Muscle of back (tissue), 13 donors: ENCODE data around the gene CHMP4B. TPM values are rescaled to one million over a fixed set of nuclear protein-coding genes. Genes with fewer than 3 reads are reported as not detected.

Experiments used
- DNase-seq, 3 donors: peaks; one replicate each; pipeline versions ENCODE4 v3.0.0 to v3.0.0-alpha.2; 2013
- long read RNA-seq, 9 donors: transcript quantifications; one replicate each; lab custom pipeline, GENCODE V29; 2026
- polyA plus RNA-seq, 10 donors: library from polyadenylated mRNA; unstranded; fragments of 120-200 nt; gene quantifications; one replicate each; pipeline ENCODE4 v1.2.1, GENCODE V29; 2013; ENCODE audit not compliant: insufficient read length in 10 of 10

CHMP4B gene, protein sequence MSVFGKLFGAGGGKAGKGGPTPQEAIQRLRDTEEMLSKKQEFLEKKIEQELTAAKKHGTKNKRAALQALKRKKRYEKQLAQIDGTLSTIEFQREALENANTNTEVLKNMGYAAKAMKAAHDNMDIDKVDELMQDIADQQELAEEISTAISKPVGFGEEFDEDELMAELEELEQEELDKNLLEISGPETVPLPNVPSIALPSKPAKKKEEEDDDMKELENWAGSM
- 10 to 100 TPM; 60.4 to 75.0 (median 66.7) TPM for polyA plus RNA-seq
- long read RNA-seq, donor 1, transcript CHMP4B-201 (5 exons, 1,646 nt) = major isoform, 27 of 34 reads
- long read RNA-seq, donor 1, partial matches to known transcripts = 7 of 34 reads
- long read RNA-seq, donor 1, other reads (novel, unspliced or antisense) = 0 of 34 reads
- long read RNA-seq, donor 2, transcript CHMP4B-201 (5 exons, 1,646 nt) = major isoform, 28 of 34 reads
- long read RNA-seq, donor 2, partial matches to known transcripts = 6 of 34 reads
- long read RNA-seq, donor 2, other reads (novel, unspliced or antisense) = 0 of 34 reads
- long read RNA-seq, donor 3 = 0 reads
- long read RNA-seq, donor 4, transcript CHMP4B-201 (5 exons, 1,646 nt) = major isoform, 25 of 25 reads
- long read RNA-seq, donor 4, partial matches to known transcripts = 0 of 25 reads
- long read RNA-seq, donor 4, other reads (novel, unspliced or antisense) = 0 of 25 reads
- long read RNA-seq, donor 5, transcript CHMP4B-201 (5 exons, 1,646 nt) = major isoform, 35 of 57 reads
- long read RNA-seq, donor 5, partial matches to known transcripts = 22 of 57 reads
- long read RNA-seq, donor 5, other reads (novel, unspliced or antisense) = 0 of 57 reads
- long read RNA-seq, donor 6, transcript CHMP4B-201 (5 exons, 1,646 nt) = major isoform, 36 of 57 reads
- long read RNA-seq, donor 6, partial matches to known transcripts = 21 of 57 reads
- long read RNA-seq, donor 6, other reads (novel, unspliced or antisense) = 0 of 57 reads
- long read RNA-seq, donor 7, transcript CHMP4B-201 (5 exons, 1,646 nt) = major isoform, 22 of 22 reads
- long read RNA-seq, donor 7, partial matches to known transcripts = 0 of 22 reads
- long read RNA-seq, donor 7, other reads (novel, unspliced or antisense) = 0 of 22 reads
- long read RNA-seq, donor 8, transcript CHMP4B-201 (5 exons, 1,646 nt) = major isoform, 23 of 23 reads
- long read RNA-seq, donor 8, partial matches to known transcripts = 0 of 23 reads
- long read RNA-seq, donor 8, other reads (novel, unspliced or antisense) = 0 of 23 reads
- long read RNA-seq, donor 9, partial matches to known transcripts = 0 of 3 reads
- long read RNA-seq, donor 9, other reads (novel, unspliced or antisense) = 0 of 3 reads

DNA sequence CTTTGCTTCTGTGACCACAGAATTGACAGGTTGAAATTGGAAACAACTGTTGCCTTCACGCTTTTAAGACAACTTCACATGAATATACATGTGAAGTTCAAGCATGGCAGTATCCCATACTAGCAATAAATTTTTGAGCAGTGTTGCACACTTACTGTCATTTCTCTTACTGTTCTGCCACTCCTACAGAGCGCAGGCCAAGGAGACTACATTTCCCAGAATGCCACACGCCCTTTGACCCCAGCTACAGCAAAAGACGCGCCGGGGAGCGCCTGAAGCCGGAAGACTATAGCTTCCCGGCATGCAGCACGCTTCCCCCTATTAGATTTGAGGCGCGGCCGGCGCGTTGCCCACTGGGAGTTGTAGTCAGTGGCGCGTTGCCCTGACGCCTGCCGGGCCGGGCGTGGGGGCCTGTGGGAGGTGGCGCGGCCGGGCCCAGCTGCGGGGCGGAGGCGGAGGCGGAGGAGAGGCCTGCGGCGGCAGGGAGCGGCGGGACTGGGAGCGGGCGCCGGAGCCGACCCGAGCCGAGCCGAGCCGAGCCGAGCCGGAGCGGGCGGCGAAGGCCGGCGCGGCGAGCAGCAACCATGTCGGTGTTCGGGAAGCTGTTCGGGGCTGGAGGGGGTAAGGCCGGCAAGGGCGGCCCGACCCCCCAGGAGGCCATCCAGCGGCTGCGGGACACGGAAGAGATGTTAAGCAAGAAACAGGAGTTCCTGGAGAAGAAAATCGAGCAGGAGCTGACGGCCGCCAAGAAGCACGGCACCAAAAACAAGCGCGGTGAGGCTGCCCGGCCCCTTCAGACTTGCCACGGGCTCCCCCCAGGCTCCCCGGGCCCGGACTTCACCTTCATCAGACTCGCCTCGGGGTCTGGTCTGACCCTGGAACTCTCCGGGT lies at the start of gene CHMP4B:
Gene CHMP4B, plus strand, starts transcription at position 464 of the 891 bp plus-strand sequence. Its CDS starts 121 bp downstream, at position 585.
- peak; percentile 99 to 100 (median 99) for DNase-seq

DNA sequence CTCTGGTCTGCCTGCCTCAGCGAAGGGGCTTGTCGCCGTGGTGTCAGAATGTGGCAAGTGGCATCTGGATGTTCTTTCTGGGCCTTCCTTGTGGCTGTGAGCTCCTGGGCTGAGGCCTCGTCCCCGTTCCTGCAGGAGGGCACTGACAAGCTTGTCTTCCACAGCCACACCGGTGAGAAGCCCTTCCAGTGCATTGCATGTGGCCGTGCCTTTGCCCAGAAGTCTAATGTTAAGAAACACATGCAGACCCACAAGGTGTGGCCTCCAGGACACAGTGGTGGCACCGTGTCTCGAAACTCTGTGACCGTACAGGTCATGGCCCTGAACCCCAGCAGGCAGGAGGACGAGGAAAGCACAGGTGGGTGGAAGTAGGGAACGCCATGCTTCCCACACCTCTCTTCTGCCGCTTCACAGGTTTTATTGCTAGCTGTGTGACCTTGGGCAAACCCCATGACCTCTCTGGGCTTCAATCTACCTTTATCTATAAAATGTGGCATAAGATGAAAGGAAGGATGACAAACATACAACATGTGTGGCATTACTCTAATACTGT lies 49.4 kb upstream of the CHMP4B start:
- DNase-seq = no peak

DNA sequence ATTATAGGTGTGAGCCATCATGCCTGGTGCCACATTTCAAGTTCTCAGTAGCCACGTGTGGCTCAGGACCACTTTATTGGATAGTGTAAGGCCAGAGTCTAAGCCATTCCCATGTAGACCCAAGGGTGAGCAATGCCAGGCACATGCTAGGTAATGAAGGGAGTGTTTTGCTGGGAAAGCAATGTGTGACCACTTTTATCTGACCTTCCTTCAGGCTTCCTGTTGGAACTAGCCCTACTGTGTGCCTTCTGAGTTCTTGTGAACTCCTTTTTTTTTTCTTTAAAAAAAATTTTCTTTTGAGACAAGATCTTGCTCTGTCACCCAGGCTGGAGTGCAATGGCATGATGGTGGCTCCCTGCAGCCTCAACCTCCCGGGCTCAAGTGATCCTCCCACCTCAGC lies 46.0 kb upstream of the CHMP4B start:
- DNase-seq = no peak

DNA sequence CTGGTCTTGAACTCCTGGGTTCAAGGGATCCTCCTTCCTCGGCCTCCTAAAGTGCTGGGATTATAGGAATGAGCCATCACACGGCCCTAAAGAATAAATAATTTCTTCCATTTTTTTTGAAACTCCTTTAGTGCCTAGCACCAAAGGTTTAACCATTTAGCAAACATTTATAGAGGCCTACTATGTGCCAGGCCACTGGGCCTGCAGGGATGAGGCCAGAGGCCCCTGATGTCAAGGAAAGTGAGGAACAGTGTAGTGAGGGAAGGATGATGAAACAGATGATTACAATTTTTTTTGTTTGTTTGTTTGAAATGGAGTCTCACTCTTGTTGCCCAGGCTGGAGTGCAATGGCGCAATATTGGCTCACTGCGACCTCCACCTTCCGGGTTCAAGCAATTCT lies 45.6 kb upstream of the CHMP4B start:
- DNase-seq = no peak

DNA sequence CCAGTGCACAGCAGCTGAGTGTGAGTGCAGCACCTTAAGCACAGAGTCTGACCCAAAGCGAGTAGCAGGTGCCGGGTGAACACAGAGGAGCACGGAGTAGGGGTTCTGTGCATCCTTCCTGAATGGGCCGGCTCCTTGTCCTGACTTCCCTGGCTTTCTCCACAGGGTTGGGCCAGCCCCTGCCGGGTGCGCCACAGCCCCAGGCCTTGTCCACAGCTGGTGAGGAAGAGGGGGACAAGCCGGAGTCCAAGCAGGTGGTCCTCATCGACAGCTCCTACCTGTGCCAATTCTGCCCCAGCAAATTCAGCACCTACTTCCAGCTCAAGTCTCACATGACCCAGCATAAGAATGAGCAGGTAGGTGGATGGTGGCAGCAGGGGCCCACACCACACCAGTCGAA lies 44.5 kb upstream of the CHMP4B start:
- no peak for DNase-seq

DNA sequence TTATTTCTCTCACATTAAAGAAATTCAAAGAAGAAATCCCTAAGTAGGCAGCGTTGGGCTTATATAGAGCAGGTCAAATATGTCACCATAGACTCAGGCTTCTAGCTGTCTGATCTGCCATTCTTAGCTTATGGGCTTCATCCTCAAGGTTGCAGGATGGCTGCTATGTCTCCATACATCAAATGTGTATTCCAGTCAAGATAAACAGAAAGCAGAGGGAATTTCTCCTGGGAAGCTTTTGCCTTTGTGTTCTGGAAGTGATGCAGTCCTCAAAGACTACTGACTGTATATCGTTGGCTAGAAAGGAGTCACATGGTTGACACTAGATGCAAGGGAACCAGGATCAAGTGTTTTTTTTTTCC lies 43.4 kb upstream of the CHMP4B start:
- DNase-seq = no peak

DNA sequence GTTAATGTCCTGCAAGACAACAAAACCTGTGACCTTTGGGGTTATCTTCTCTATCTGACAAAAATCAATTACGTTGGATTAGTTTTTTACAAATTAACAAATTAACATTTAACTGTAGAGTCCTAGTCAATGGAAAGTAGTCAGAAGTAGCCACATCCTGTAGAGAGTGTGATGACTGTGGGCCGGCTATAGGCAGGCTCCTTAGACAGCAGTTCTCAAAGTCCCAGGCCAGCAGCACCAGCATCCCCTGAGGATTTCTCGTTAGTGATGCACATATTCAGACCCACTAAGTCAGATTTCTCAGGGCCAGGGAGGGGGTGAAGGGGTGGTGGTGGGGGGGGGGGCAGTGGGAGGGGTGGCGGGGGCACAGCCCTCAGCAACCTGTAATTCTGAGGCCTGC lies 42.1 kb upstream of the CHMP4B start:
- no peak for DNase-seq

DNA sequence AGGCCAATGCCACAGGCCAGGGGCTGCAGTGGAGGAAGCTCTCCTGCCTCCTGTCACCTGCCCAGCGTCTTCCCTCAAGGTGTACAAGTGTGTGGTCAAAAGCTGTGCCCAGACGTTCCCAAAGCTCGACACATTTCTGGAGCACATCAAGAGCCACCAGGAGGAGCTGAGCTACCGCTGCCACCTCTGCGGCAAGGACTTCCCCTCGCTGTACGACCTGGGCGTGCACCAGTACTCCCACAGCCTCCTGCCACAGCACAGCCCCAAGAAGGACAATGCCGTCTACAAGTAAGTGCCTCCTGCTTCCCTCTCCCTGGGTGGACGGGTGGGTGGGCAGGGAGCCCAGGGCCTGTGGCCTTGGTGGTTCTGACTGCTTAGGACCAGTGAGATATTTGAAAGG lies 41.1 kb upstream of the CHMP4B start:
- no peak for DNase-seq

DNA sequence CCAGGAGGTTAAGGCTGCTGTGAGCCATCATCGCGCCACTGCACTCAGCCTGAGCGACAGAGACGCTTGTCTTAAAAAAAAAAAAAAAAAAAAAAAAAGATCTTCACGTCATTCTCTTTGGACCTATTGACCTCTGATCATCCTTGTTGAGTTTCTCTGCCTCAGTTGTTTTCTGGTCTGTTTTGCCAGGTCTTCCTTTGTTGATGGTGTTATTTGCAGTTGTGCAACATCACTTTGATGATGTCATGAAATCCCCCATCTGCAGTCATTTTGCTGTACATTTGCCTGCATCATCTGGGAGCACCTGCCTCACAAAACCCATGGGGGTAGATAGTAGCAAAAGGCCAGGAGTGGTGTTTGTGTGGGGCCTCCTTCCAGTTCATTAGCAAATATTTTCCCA lies 39.2 kb upstream of the CHMP4B start:
- DNase-seq = no peak

DNA sequence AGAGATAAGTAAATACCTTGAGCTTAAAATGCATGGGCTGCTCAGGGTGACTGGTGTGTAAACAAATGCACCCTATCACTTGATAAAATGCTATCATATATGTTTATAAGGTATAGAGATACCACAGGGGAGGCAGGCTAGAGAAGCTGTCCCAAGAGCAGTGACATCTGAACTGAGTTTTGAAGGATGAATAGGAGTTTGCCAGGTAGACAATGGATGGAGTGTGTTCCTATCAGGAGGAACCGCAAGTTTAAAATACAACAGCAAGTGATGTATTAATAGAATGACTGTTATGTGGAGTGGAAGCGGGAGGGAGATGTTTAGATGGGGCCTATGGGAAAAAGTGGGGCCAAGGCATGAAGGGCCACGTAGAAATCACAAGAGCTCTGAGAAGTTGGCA lies 38.7 kb upstream of the CHMP4B start:
- DNase-seq = no peak

DNA sequence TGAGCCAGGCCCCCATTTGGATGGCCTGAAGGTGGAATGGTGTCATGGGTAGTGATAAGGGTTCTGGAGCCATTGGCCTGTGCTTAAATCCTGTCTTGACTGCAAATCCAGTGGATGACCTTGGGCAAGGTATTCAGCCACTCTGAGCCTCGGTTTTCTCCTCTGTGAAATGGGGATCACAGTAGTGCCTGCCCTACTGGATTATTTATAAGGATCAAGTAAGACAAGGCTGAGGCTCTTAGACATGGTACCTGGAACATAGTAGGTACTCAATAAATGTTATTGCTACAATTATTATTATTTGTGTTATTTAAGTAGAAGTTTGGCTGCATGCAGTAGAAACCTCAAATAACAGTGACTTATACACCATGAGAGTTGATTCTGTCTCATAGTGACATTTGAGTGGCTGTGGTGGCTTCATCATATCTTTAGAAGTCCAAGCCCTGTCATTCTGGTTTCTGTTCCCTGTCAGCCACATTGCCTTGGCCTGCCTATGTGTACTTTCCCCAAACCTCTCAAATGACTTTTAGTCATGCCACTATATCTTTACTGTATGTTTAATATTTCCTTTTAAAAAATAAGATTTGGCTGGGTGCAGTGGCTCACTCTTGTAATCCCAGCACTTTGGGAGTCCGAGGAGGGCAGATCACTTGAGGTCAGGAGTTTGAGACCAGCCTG lies 37.6 kb upstream of the CHMP4B start:
- no peak for DNase-seq

DNA sequence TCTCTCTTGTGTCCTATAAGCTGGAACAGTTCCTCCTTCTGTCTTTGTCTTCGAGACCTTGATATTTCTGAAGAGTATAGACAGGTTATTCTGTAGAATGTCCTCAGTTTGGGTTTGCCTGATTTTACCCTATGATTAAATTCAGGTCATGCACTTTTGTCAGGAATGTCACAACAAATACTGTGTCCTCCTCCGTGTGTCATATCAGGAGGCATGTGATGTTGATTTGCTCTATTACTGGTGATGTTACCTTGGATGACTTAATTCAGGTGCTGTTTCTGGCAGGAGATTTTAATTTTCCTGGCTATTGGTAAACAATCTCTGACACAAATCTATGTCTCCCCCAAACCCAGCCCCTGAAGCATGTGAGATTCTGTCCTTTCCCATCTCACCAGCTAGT lies 33.3 kb upstream of the CHMP4B start:
- DNase-seq = no peak

DNA sequence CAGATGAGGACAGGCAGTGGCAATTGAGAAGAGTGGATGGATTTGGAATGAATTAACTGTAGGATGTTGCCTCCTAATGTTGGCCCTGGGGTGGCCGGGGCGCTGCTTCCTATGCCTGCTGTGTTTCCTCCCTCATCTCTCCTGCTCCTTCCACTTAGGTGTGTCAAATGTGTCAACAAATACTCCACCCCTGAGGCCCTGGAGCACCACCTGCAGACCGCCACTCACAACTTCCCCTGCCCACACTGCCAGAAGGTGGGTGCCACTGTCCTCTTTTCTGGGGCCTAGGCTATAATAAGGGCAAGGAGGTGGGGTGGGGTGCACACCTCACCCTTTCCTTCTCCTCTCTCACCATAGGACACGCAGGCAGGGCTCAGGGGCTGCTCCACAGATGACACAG lies 30.0 kb upstream of the CHMP4B start:
- no peak for DNase-seq

DNA sequence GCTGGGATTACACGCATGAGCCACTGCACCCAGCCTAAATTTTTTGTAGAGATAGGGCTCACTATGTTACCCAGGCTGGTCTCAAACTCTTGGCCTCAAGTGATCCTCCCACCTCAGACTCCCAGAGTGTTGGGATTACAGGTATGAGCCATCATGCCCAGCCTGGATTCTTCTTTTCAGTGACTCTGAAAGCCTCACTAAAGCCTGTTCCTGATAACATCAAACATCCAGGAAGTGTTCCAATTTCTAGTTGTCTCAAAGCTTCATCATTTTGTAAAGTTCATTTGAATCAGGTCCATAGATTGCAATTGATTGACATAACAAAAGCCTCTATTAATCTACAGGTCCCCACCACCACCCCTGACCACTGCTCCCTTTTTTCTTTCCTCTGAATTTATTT lies 29.2 kb upstream of the CHMP4B start:
- no peak for DNase-seq

DNA sequence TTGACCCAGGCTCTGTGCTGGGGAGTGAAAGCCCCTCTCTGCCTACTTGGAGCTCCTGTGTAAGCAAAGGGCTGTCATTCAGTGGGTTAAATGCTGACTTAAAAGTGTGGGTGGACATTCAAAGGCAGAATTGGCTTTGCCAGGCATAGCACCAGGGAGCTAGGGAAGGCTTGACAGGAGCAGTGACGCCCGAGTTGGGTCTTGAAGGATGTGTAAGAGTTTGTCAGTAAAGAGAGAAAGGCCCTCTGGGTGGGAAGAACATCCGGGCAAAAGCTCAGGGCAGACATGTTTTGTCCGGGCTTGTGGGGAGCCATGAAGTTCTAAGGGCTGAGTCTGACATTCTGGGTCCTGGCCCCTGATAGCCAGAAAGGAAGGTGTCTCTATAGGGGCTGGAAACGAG lies 27.9 kb upstream of the CHMP4B start:
- no peak for DNase-seq

DNA sequence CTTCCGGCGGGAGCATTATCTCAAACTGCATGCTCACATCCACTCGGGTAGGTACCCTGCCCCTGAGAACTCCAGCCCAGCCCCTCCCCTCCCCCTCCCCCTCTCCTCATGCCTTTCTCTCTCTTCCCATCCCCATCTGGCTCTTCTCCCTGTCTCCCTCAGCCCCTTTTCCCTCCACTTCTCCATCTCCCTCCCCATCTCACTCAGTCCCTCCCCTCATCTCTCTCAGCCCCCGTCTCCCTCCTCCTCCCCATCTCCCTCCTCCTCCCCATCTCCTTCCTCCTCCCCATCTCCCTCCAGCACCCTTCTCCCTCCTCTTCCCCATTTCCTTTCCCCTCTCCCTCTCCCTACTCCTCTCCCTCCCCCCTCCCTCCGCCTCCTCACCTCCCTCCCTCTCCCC lies 27.3 kb upstream of the CHMP4B start:
- DNase-seq = no peak

DNA sequence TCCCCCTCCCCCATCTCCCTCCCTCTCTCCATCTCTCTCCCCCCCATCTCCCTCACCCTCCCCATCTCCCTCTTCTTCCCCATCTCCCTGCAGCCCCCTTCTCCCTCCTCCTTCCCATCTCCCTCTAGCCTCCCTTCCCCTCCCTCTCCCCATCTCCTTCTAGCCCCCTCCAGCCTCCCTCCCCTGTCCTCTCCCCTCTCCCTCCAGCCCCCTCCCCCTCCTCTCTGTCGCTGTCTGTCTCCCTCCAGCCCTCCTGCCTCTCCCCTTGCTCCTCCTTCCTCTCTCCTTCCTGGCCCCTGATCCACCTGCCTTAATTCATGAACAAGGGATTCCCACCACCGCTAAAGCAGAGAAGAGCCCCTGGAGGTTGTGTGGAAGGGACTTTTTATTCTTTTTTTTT lies 26.9 kb upstream of the CHMP4B start:
- DNase-seq = no peak

DNA sequence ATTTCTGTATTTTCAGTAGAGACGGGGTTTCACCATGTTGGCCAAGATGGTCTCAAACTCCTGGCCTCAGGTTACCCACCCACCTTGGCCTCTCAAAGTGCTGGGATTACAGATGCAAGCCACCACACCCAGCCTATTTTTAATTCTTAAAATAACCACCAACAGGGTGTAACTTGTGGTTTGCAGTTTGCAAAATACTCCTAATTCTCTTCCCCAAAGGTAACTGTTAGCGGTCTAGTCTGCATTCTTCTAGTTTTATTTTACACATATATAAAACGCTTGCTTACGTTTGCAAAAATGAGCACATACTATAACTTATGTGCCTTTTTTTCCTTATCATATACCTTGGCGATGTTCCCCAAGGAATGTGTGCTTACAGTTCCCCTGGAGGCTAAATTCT lies 25.6 kb upstream of the CHMP4B start:
- no peak for DNase-seq

DNA sequence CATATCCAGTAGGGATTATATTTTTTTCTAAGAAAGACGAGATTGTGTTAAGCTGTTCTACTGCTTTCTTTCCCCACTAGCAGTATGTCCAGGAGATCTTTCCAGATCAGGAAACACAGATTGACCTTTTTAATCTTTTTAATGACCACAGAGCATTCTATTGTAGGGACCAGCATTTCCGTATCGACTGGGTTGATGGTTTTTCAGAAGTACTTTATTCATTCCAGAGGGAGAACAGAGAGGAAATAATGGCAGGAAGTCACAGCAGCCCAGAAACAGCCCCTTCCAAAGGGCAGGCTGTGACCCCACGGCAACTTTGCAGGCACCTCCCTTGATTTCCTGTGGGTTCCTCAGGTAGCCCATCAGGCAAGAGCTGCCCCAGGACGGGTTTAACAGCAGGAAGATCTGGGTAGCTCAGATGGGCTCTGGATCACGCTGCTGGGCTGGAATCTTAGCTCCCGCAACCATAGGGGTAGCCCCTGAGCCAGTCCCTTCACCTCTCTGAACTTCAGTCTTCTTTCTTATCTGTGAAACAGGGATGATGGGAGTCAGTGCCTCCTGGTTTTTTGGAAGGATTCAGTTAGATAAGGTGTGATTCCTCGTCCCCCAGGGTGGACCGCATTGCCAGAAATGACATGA lies 23.8 kb upstream of the CHMP4B start:
- no peak for DNase-seq
